Activated CD8-positive, alpha-beta memory T cell treated with anti-CD3 and anti-CD28 coated beads for 48 hours (primary cell): ENCODE measurements around the gene ZFP14.
A peak's percentile ranks its signal among the peaks of the same experiment; 100 is the strongest.
"Not testable (repeated sequence)": the region's sequence is repeated elsewhere in the genome, so short reads cannot be mapped to it uniquely, and the experiment has no call there.

Experiments
- DNase-seq, 3 experiments: peaks; one replicate each; pipeline ENCODE4 v3.0.0-alpha.2; 2020; ENCODE audit warnings: low read depth in 2 of 3, low spot score in 2 of 3

The ZFP14 gene

DNA sequence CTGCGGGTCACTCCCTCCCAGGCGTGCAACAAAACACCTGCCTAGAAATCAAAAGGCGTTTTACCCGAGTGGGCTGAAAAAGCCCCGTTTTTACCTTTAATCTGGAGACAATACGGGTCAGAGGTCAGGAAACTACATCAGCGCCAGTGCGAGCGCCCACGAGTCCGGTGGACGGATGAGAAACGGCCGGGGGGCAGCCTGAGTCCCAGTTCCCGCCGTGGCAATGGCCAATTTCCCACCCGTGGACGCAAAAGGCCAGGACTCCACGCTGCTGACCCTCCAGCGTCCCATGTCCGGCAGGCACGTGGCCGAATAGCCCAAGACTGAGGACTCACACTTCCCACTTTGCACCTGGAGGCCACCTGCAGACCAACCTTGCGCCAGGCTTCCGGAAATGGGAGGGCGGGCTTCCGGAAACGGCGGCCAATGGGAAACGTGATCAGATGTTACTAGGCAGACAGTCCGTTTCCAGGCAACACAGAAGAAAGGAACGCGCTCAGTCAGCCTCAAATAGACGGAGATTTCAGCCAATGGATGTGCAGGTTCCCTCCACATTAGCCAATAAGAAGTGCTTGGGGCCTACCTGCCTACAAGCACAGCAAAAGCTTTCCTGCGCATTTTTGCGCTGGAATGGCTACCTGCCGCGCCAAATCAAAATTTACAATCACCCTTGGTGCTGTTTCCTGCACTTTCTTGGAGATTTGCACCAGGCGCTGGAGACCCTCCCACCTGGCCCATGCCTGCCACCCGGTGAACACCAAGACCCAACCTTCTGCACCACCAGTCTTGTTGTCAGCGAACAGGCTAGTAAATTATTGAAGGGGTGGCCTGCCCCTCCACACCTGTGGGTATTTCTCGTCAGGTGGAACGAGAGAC, 47.4 kb downstream of the ZFP14 start:
- peak in 2 of 3 experiments; percentile 6 for DNase-seq

GRCh38 chr19:36330216-36330615, 48.8 kb downstream of the ZFP14 start:
- no peak for DNase-seq

- not testable (repeated sequence) for DNase-seq
Observed at GRCh38 chr19:36329534-36329933, 49.5 kb downstream of the ZFP14 start.

GRCh38 chr19:36326649-36327048, 52.4 kb downstream of the ZFP14 start:
- not testable (repeated sequence) for DNase-seq

DNA sequence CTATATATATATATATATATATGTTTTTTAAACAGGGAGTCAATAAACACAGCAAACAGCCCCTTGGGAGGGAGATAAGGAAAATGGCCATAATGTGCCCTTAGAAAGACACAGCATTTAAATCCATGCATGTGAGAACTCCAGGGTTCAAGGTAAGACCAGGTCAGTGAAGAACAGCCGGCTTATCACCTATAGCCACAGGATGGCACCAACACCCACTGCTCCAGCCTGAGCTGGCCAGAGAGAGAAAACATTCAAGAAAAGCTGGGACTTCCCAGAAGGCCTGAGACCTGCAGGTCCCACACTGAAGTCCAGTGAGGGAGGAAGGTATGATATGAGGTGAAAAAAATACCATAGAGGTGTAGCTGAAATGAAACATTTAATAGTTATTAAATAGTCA, 63.8 kb downstream of the ZFP14 start:
- not testable (repeated sequence) for DNase-seq

DNA sequence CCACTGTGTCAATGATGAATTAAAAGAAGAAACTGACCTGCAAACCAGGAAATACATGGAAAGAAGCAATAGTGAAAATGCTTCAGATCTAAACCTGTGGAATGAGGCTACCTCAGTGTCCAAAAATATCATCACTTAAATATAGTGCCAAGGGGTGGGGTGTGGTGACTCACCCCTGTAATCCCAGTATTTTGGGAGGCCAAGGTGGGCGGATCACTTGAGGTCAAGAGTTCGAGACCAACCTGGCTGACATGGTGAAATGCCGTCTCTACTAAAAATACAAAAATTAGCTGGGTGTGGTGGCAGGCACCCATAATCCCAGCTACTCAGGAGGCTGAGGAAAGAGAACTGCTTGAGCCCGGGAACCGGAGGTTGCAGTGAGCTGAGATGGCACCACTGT, 64.9 kb downstream of the ZFP14 start:
- not testable (repeated sequence) for DNase-seq

DNA sequence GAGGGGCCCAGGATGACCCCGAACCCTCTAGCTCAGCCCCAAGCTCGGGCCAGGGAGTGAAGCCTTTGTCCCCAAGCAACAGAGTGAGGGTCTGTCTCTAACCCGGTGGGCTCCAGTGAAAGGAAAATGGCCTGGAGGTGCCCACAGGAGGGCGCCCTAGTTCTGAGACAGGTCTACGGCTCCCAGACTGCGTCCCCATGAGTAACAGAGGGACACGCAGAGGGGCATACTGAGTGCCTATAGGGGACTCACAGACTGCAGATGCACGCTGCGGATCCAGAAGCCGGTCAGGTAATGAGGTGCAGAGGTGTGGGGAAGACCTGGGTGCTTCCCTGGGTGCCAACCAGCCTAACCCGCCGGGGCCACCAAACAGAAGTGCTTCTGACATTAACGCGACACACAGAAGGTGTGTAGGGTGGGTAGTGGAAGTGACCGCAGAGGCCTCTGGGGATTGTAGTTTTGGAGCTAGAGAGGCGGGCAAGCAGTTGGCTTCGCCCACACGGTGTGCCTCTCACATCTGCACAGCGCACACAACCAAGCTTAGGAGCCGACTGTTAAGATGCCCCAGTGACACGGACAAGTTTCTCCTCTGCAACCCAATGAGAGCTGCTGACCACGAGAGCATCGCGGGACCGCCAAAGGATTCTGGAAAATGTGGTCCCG, 67.8 kb downstream of the ZFP14 start:
- not testable (repeated sequence) for DNase-seq

- DNase-seq, result not testable (repeated sequence)
Observed at GRCh38 chr19:36310416-36310990, 68.5 kb downstream of the ZFP14 start.

- not testable (repeated sequence) for DNase-seq
Observed at GRCh38 chr19:36309759-36310158, 69.2 kb downstream of the ZFP14 start.

- DNase-seq, result not testable (repeated sequence)
Observed at GRCh38 chr19:36309309-36309708, 69.7 kb downstream of the ZFP14 start.

GRCh38 chr19:36292317-36292716, 86.7 kb downstream of the ZFP14 start:
- DNase-seq, result not testable (repeated sequence)
